DMS153 treated with DMSO at 0.1 percent for 48 hours (cell line): ENCODE results near the gene ABCB6.
A peak's percentile ranks its signal among the peaks of the same experiment; 100 is the strongest.
"Not testable (repeated sequence)": the region's sequence is repeated elsewhere in the genome, so short reads cannot be mapped to it uniquely, and the experiment has no call there.

Experiments used
- DNase-seq: peaks from one replicate; lab custom pipeline; 2025; ENCODE audit not compliant: unreplicated experiment; lab: John Stamatoyannopoulos, UW

ABCB6 gene

GRCh38 chr2:219218732-219219701 is at the start of gene ABCB6:
ABCB6 (minus strand) TSS chr2:219218958; CDS start chr2:219218673, 285 bp downstream.
- DNase-seq, result peak; percentile 84

GRCh38 chr2:219268294-219268693 is 49.5 kb upstream of the ABCB6 start:
- DNase-seq, result no peak

- no peak for DNase-seq
Observed at GRCh38 chr2:219266886-219267285, 48.1 kb upstream of the ABCB6 start.

- DNase-seq, result no peak
Observed at GRCh38 chr2:219266232-219266631, 47.5 kb upstream of the ABCB6 start.

GRCh38 chr2:219261024-219261855 is 42.5 kb upstream of the ABCB6 start:
- no peak for DNase-seq

GRCh38 chr2:219258942-219259341 is 40.2 kb upstream of the ABCB6 start:
- not testable (repeated sequence) for DNase-seq

- DNase-seq, result no peak
Observed at GRCh38 chr2:219254590-219255201, 35.9 kb upstream of the ABCB6 start.

- peak; percentile 73 for DNase-seq
Observed at GRCh38 chr2:219253753-219254589, 35.2 kb upstream of the ABCB6 start, which contains the start of gene TUBA4A. TUBA4A (minus strand) TSS chr2:219253918; CDS start chr2:219253858, 60 bp downstream.

- DNase-seq, result no peak
Observed at GRCh38 chr2:219252900-219253752, 34.4 kb upstream of the ABCB6 start, which contains the start of gene TUBA4B. TUBA4B (plus strand) TSS chr2:219253243; CDS start chr2:219253408, 165 bp downstream.

GRCh38 chr2:219252570-219252899 is 33.8 kb upstream of the ABCB6 start:
- no peak for DNase-seq

- no peak for DNase-seq
Observed at GRCh38 chr2:219252084-219252483, 33.3 kb upstream of the ABCB6 start.

GRCh38 chr2:219251656-219252055 is 32.9 kb upstream of the ABCB6 start:
- DNase-seq, result no peak

- DNase-seq, result no peak
Observed at GRCh38 chr2:219250049-219250781, 31.5 kb upstream of the ABCB6 start.

GRCh38 chr2:219249203-219249980 is 30.6 kb upstream of the ABCB6 start:
- DNase-seq, result peak; percentile 97

GRCh38 chr2:219248845-219249202 is 30.1 kb upstream of the ABCB6 start:
- DNase-seq, result no peak

- DNase-seq, result no peak
Observed at GRCh38 chr2:219247678-219248642, 29.2 kb upstream of the ABCB6 start.

- no peak for DNase-seq
Observed at GRCh38 chr2:219246559-219246958, 27.8 kb upstream of the ABCB6 start.
